Suprapubic skin (tissue), 4 donors: ENCODE results near the gene STIP1. TPM values are rescaled to one million over a fixed set of nuclear protein-coding genes. Genes with fewer than 3 reads are reported as not detected.

ENCODE experiments used
- DNase-seq, 2 donors: peaks; one replicate each; pipeline ENCODE4 v3.0.0-alpha.2; 2019; ENCODE audit warnings: low spot score in 2 of 2
- H3K27ac ChIP-seq: fragments of 200-600 bp; sonication (generic); one replicate; pipeline ENCODE4 v1.5.1; 2019
- H3K27me3 ChIP-seq: fragments of 200-600 bp; sonication (generic); one replicate; pipeline ENCODE4 v1.5.1; 2019
- H3K36me3 ChIP-seq: fragments of 200-600 bp; sonication (generic); one replicate; pipeline ENCODE4 v1.5.1; 2019
- H3K4me1 ChIP-seq: fragments of 200-600 bp; sonication (generic); one replicate; pipeline ENCODE4 v1.5.1; 2019
- H3K4me3 ChIP-seq: fragments of 200-600 bp; sonication (generic); one replicate; pipeline ENCODE4 v1.5.1; 2019; ENCODE audit warnings: mild to moderate bottlenecking
- H3K9me3 ChIP-seq: fragments of 200-600 bp; sonication (generic); one replicate; pipeline ENCODE4 v1.5.1; 2019
- EP300 ChIP-seq: sonication (generic); formaldehyde crosslinking; IDR thresholded peaks from one replicate; pipeline ENCODE4 v1.6.1; 2017; ENCODE audit warnings: antibody characterized with exemption
- POLR2A ChIP-seq, 2 donors: fragments of 450-650 bp; IDR thresholded peaks; one replicate each; pipeline ENCODE4 v1.6.1; 2017; ENCODE audit warnings: antibody characterized with exemption in 2 of 2, mild to moderate bottlenecking in 2 of 2, moderate library complexity in 2 of 2
- POLR2AphosphoS5 ChIP-seq, 3 donors: sonication (generic); formaldehyde crosslinking; IDR thresholded peaks; one replicate each; pipeline ENCODE4 v1.6.1; 2017; ENCODE audit warnings: antibody characterized with exemption in 3 of 3
- WGBS: methylation state at CpG from one replicate; pipeline ENCODE4 v1.1.5; 2018; 5-methylcytosine and 5-hydroxymethylcytosine counted together
- total RNA-seq, 4 donors: library from RNA; depleted of rRNA; stranded (reverse); fragments of >200 nt; gene quantifications; one replicate each; pipeline ENCODE4 v1.1.0, GENCODE V29; 2016
- TF ChIP-seq, protein P1 (sequence below), 2 donors: fragments of 200-600 bp in 1 of 2; fragments of 450-650 bp in 1 of 2; sonication (generic) in 1 of 2; IDR thresholded peaks; one replicate each; pipeline ENCODE4 v1.5.1; 2016 to 2019; ENCODE audit warnings: antibody characterized with exemption in 2 of 2, mild to moderate bottlenecking in 1 of 2, moderate library complexity in 1 of 2

Gene STIP1
- total RNA-seq, 4 donors from 2014 or later = 47.1 to 93.9 (median 87.4) TPM

DNA sequence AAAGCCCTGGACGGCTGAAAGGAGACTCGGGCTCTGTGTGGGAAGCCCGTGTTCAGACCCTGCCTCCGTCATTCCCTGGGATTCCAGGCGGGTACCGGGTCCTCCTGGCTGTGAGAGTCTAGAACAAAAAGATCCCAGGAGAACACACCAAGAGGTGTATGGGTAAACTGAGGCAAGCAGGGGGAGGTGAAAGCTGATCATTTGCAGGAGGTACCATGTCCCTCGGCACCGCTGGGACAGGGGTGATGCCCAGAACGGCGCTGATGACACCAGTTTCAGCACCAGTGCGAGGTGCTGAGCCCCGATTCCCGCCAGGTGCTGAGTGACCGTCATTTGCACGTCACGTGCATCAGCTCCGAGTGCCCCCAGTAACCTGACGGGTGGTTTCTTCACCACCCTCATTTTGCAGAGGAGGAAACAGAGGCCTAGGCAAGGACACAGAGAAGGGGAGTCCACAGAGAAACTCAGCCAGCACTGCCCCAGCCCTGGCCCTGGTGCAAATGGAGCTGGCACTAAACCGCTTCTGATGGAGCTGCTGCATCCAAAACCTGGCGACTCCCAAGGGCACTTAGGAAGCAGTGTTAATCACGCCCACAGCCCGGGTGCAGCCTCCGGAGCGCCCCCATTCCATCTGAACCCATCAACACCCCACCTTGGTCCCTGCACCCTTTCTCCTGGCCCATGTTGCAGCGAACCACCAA is 36.9 kb upstream of the STIP1 start:
- no peak overlapping the region for H3K27ac ChIP-seq
- H3K4me3 ChIP-seq = no peak overlapping the region
- WGBS = 84% methylated on average over 15 of the region's 25 CpGs
- no peaks in the 10 kb centered on the region for H3K9me3 ChIP-seq
- H3K4me1 ChIP-seq = peaks cover 27% of the 10 kb centered on the region
- H3K27me3 ChIP-seq = no peaks in the 10 kb centered on the region
- H3K36me3 ChIP-seq = no peaks in the 10 kb centered on the region
- no peak for TF ChIP-seq POLR2AphosphoS5 (IDR thresholded peaks at IDR 0.05)
- TF ChIP-seq, protein P1, sequence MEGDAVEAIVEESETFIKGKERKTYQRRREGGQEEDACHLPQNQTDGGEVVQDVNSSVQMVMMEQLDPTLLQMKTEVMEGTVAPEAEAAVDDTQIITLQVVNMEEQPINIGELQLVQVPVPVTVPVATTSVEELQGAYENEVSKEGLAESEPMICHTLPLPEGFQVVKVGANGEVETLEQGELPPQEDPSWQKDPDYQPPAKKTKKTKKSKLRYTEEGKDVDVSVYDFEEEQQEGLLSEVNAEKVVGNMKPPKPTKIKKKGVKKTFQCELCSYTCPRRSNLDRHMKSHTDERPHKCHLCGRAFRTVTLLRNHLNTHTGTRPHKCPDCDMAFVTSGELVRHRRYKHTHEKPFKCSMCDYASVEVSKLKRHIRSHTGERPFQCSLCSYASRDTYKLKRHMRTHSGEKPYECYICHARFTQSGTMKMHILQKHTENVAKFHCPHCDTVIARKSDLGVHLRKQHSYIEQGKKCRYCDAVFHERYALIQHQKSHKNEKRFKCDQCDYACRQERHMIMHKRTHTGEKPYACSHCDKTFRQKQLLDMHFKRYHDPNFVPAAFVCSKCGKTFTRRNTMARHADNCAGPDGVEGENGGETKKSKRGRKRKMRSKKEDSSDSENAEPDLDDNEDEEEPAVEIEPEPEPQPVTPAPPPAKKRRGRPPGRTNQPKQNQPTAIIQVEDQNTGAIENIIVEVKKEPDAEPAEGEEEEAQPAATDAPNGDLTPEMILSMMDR (IDR thresholded peaks at IDR 0.05) = no peak
- TF ChIP-seq EP300 = no peak
- no peak for TF ChIP-seq POLR2A (IDR thresholded peaks at IDR 0.05)
- DNase-seq = no peak

DNA sequence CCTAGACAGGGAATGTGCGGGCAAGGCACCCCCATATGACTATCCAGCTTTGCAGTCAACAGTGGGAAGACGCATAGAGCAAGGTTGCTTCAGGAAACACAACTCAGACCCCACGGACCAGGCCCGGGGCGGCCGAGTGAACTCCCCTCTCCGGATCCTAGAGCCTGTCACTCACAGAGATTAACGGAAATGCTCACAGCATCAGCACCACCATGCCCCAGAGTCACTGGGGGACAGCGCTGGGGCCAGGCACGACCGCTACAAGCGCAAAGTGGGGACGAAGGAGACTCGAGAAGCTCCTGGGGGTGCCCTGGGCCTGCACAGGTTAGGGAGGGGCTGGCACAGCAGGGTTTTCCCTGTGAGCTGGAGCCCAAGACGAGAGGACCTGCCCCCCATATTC is 35.9 kb upstream of the STIP1 start:
- no peak for DNase-seq
- Histone ChIP-seq H3K27me3 (no peaks in the 10 kb centered on the region), H3K9me3 (no peaks in the 10 kb centered on the region), H3K4me1 (peaks cover 27% of the 10 kb centered on the region), H3K4me3 (no peak overlapping the region), H3K36me3 (no peaks in the 10 kb centered on the region), H3K27ac (no peak overlapping the region)
- WGBS = 90% methylated on average over 5 of the region's 15 CpGs
- TF ChIP-seq POLR2AphosphoS5 (IDR thresholded peaks at IDR 0.05) = no peak
- no peak for TF ChIP-seq EP300
- no peak for TF ChIP-seq POLR2A (IDR thresholded peaks at IDR 0.05)
- TF ChIP-seq, protein P1 (IDR thresholded peaks at IDR 0.05) = no peak

DNA sequence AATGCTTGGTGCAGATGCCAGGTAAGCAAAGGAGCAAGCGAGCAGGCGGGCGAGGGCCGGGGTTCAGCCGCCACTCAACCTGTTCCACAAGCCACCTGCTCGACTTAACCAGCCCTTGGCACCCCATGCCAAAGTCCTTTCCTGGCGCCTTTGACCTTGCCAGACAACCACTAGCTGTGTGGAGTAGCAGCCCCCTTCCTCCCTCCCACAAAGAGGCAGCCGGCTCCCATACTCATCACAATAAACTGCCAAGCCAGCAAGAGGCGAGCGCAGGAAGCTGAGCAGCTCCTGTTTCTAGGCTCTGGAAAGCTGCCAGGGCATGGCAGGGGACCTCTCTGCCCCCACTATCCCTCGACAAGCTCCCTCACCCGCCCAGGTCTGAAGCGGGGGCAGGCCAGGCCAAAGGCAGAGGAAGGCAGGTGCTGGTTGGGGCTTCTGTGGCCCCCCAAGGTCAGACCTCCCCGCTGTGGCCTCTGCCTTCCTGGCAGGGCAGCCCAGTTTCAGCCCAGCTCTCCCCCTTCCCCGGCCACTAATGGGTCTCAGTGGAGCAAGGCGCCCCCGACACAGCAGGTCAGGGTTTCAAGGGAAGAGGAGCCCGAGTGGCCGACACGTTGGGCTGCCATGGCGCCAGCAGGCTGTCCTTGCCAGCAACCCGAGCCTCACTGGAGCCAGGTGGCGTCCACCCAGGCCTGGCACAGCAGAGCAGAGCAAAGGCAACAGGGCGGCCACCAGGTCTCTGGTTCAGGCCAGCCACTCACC is 35.3 kb upstream of the STIP1 start:
- Histone ChIP-seq H3K27ac (no peak overlapping the region), H3K4me3 (no peak overlapping the region), H3K9me3 (no peaks in the 10 kb centered on the region), H3K4me1 (peaks cover 27% of the 10 kb centered on the region), H3K27me3 (no peaks in the 10 kb centered on the region), H3K36me3 (no peaks in the 10 kb centered on the region)
- WGBS = 100% methylated on average over 1 of the region's 24 CpGs
- DNase-seq = no peak
- TF ChIP-seq POLR2AphosphoS5 (IDR thresholded peaks at IDR 0.05) (no peak), EP300 (no peak), POLR2A (IDR thresholded peaks at IDR 0.05) (no peak)
- TF ChIP-seq, protein P1 (IDR thresholded peaks at IDR 0.05) = no peak

DNA sequence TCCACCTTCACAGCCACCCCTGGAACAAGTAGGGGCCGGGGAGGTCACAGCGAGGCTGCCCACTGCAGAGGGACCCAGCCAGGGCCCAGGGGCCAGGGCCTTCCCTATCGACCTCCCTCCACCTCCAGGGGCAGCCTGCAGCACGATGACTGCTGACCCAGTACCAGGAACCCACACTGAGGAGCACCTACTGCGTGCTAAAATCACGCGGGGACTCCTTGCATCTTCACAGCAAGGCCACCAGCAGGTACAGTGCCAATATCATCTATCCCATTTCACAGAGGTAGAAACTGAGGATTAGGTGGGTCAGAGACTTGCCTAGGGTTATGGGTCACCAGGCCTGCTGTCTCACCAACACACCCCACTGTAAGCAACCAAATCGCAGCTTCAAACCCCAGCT is 34.6 kb upstream of the STIP1 start:
- 93% methylated on average over 5 of the region's 8 CpGs for WGBS
- H3K27ac ChIP-seq = no peak overlapping the region
- TF ChIP-seq, protein P1 (IDR thresholded peaks at IDR 0.05) = no peak
- TF ChIP-seq POLR2AphosphoS5 (IDR thresholded peaks at IDR 0.05) (no peak), EP300 (no peak), POLR2A (IDR thresholded peaks at IDR 0.05) (no peak)

More for the DNA sequence above, 34.6 kb upstream of the STIP1 start:
- Histone ChIP-seq H3K27me3 (no peaks in the 10 kb centered on the region), H3K4me3 (no peak overlapping the region), H3K36me3 (no peaks in the 10 kb centered on the region), H3K9me3 (no peaks in the 10 kb centered on the region), H3K4me1 (peaks cover 27% of the 10 kb centered on the region)
- DNase-seq = no peak
